H9 (cell line): ENCODE data around the gene ZNF609. TPM values are rescaled to one million over a fixed set of nuclear protein-coding genes. Genes with fewer than 3 reads are reported as not detected.
A peak's percentile ranks its signal among the peaks of the same experiment; 100 is the strongest.

Experiments
- DNase-seq: peaks from one replicate; pipeline ENCODE4 v3.0.0-alpha.2; 2017
- H2AFZ ChIP-seq: one replicate; pipeline ENCODE4 v1.6.1; 2013; ENCODE audit warnings: mild to moderate bottlenecking, low read length, control low read depth, moderate library complexity
- H2AK5ac ChIP-seq: 2 replicates; pipeline ENCODE4 v1.6.1; 2013; ENCODE audit warnings: low read length, control low read depth, mixed read lengths; ENCODE audit not compliant: insufficient read length
- H2BK120ac ChIP-seq: one replicate; pipeline ENCODE4 v1.6.1; 2013; ENCODE audit warnings: low read depth, mild to moderate bottlenecking, low read length, control low read depth, inconsistent platforms; ENCODE audit not compliant: poor library complexity, severe bottlenecking
- H2BK12ac ChIP-seq: 2 replicates; pipeline ENCODE4 v1.6.1; 2013; ENCODE audit warnings: low read length, control low read depth, mixed read lengths, low read depth; ENCODE audit not compliant: insufficient read length
- H2BK15ac ChIP-seq: 2 replicates; pipeline ENCODE4 v1.6.1; 2013; ENCODE audit warnings: low read depth, low read length, control low read depth
- H2BK20ac ChIP-seq: one replicate; pipeline ENCODE4 v1.6.1; 2013; ENCODE audit warnings: low read depth, mild to moderate bottlenecking, low read length, control low read depth, inconsistent platforms; ENCODE audit not compliant: poor library complexity, severe bottlenecking
- H2BK5ac ChIP-seq: 2 replicates; pipeline ENCODE4 v1.6.1; 2013; ENCODE audit warnings: low read length, control low read depth, mixed read lengths; ENCODE audit not compliant: insufficient read length
- H3K14ac ChIP-seq: 2 replicates; pipeline ENCODE4 v1.6.1; 2013; ENCODE audit warnings: low read length, control low read depth; ENCODE audit not compliant: insufficient read depth
- H3K18ac ChIP-seq: 2 replicates; pipeline ENCODE4 v1.6.1; 2013; ENCODE audit warnings: low read depth, mild to moderate bottlenecking, mixed read lengths, low read length, control low read depth; ENCODE audit not compliant: insufficient read length
- H3K23ac ChIP-seq: 2 replicates; pipeline ENCODE4 v1.6.1; 2013; ENCODE audit warnings: low read length, control low read depth, mixed read lengths, low read depth; ENCODE audit not compliant: insufficient read length
- H3K23me2 ChIP-seq: 2 replicates; pipeline ENCODE4 v1.6.1; 2013; ENCODE audit warnings: low read depth, mild to moderate bottlenecking, mixed read lengths, low read length, control low read depth; ENCODE audit not compliant: insufficient read length, poor library complexity, severe bottlenecking
- H3K27ac ChIP-seq: 2 replicates; pipeline ENCODE4 v1.5.1; 2013; ENCODE audit warnings: low read length, control low read depth, mixed read lengths, low read depth; ENCODE audit not compliant: insufficient read length
- H3K27me3 ChIP-seq: 2 replicates; pipeline ENCODE4 v1.6.1; 2013; ENCODE audit warnings: low read length, control low read depth, inconsistent platforms; ENCODE audit not compliant: insufficient read depth
- H3K4ac ChIP-seq: 2 replicates; pipeline ENCODE4 v1.6.1; 2013; ENCODE audit warnings: low read depth, mild to moderate bottlenecking, control low read depth, inconsistent platforms, low read length, moderate library complexity
- H3K4me1 ChIP-seq: 2 replicates; pipeline ENCODE4 v1.6.1; 2013; ENCODE audit warnings: low read length, control low read depth, inconsistent platforms; ENCODE audit not compliant: insufficient read depth
- H3K4me2 ChIP-seq: 2 replicates; pipeline ENCODE4 v1.6.1; 2013; ENCODE audit warnings: low read length, control low read depth, mixed read lengths; ENCODE audit not compliant: insufficient read length, insufficient read depth
- H3K56ac ChIP-seq: 2 replicates; pipeline ENCODE4 v1.6.1; 2013; ENCODE audit warnings: low read depth, mild to moderate bottlenecking, mixed read lengths, low read length, control low read depth; ENCODE audit not compliant: insufficient read length
- H3K79me1 ChIP-seq: 2 replicates; pipeline ENCODE4 v1.6.1; 2013; ENCODE audit warnings: low read depth, mild to moderate bottlenecking, moderate library complexity, low read length, control low read depth, inconsistent platforms; ENCODE audit not compliant: insufficient read depth, poor library complexity, severe bottlenecking
- H3K79me2 ChIP-seq: 2 replicates; pipeline ENCODE4 v1.6.1; 2013; ENCODE audit warnings: low read length, control low read depth, inconsistent platforms; ENCODE audit not compliant: insufficient read depth
- H3K9ac ChIP-seq: 2 replicates; pipeline ENCODE4 v1.6.1; 2013; ENCODE audit warnings: low read length, control low read depth, mixed read lengths; ENCODE audit not compliant: insufficient read length; ENCODE audit errors: extremely low read depth
- H3K9me3 ChIP-seq: one replicate; pipeline ENCODE4 v1.6.1; 2013; ENCODE audit warnings: low read depth, low read length, inconsistent platforms; ENCODE audit not compliant: control insufficient read depth
- H3T11ph ChIP-seq: one replicate; pipeline ENCODE4 v1.6.1; 2013; ENCODE audit warnings: mild to moderate bottlenecking, low read length, control low read depth, inconsistent platforms
- H4K20me1 ChIP-seq: one replicate; pipeline ENCODE4 v1.6.1; 2013; ENCODE audit not compliant: control insufficient read depth, insufficient read length, insufficient read depth
- H4K5ac ChIP-seq: 2 replicates; pipeline ENCODE4 v1.6.1; 2013; ENCODE audit warnings: low read depth, mild to moderate bottlenecking, mixed read lengths, low read length, control low read depth; ENCODE audit not compliant: insufficient read length
- H4K8ac ChIP-seq: replicated peaks from 2 replicates; pipeline ENCODE4 v1.6.1; 2013; ENCODE audit warnings: low read length, control low read depth, mixed read lengths, low read depth; ENCODE audit not compliant: insufficient read length
- H4K91ac ChIP-seq: 2 replicates; pipeline ENCODE4 v1.6.1; 2013; ENCODE audit warnings: low read depth, mild to moderate bottlenecking, moderate library complexity, mixed read lengths, low read length, control low read depth; ENCODE audit not compliant: insufficient read length
- H3K27ac Mint-ChIP-seq, 3 experiments: 2 replicates in 2 of 3; 3 replicates in 1 of 3; pipeline ENCODE4 v1.8.0; 2020 to 2021; ENCODE audit warnings: mixed read lengths in 3 of 3, mild to moderate bottlenecking in 1 of 3, moderate library complexity in 1 of 3
- H3K27me3 Mint-ChIP-seq: 2 replicates; pipeline ENCODE4 v1.8.0; 2021; ENCODE audit warnings: low read depth, mild to moderate bottlenecking, moderate library complexity, mixed read lengths
- H3K36me3 Mint-ChIP-seq, 3 experiments: 2 replicates in 2 of 3; 3 replicates in 1 of 3; pipeline ENCODE4 v1.8.0; 2020 to 2021; ENCODE audit warnings: low read depth in 3 of 3, mixed read lengths in 3 of 3; ENCODE audit not compliant: insufficient read depth in 1 of 3
- H3K4me1 Mint-ChIP-seq, 2 experiments: 2 replicates each; pipeline ENCODE4 v1.8.0; 2020; ENCODE audit warnings: mixed read lengths in 2 of 2
- H3K4me3 Mint-ChIP-seq, 2 experiments: 2 replicates in 1 of 2; 3 replicates in 1 of 2; pipeline ENCODE4 v1.8.0; 2020 to 2021; ENCODE audit warnings: mild to moderate bottlenecking in 2 of 2, mixed read lengths in 2 of 2, moderate library complexity in 1 of 2
- H3K9me3 Mint-ChIP-seq, 2 experiments: 2 replicates in 1 of 2; 3 replicates in 1 of 2; pipeline ENCODE4 v1.8.0; 2020; ENCODE audit warnings: mild to moderate bottlenecking in 2 of 2, mixed read lengths in 2 of 2, moderate library complexity in 1 of 2
- WGBS: extraction: QIAGEN DNeasy Blood & Tissue Kit; methylation state at CpG from one replicate; pipeline ENCODE4 v1.1.7; 2013; ENCODE audit warnings: missing lambda C conversion rate, low lambda C conversion rate, mixed read lengths; ENCODE audit not compliant: insufficient read length; ENCODE audit errors: extremely low coverage; 5-methylcytosine and 5-hydroxymethylcytosine counted together
- total RNA-seq: library from RNA; stranded (reverse); gene quantifications from 2 replicates; pipeline ENCODE4 v1.2.1, GENCODE V29; 2021
- TF ChIP-seq, protein P1 (sequence below): fragments of 200-600 bp; sonication (generic); conservative IDR thresholded peaks from 3 replicates; pipeline ENCODE4 v1.8.0; 2021; ENCODE audit warnings: antibody characterized with exemption, mild to moderate bottlenecking

The ZNF609 gene
- total RNA-seq, 1 experiment from 2014 or later, result 45.3 TPM

- H2BK12ac ChIP-seq, result no peak overlapping the region
- no peak overlapping the region for H3K14ac ChIP-seq
- H4K8ac ChIP-seq, result no peak overlapping the region
- no peak overlapping the region for H3K18ac ChIP-seq
- H2AFZ ChIP-seq, result no peak overlapping the region
- no peaks in the 10 kb centered on the region for H3K23me2 ChIP-seq
- no peaks in the 10 kb centered on the region for H4K20me1 ChIP-seq
- peaks cover 20 to 22% of the 10 kb centered on the region in 2 experiments for H3K4me1 Mint-ChIP-seq
- no peak overlapping the region for H2BK15ac ChIP-seq
- H3T11ph ChIP-seq, result no peak overlapping the region
- no peak overlapping the region for H2BK5ac ChIP-seq
- TF ChIP-seq, protein P1, sequence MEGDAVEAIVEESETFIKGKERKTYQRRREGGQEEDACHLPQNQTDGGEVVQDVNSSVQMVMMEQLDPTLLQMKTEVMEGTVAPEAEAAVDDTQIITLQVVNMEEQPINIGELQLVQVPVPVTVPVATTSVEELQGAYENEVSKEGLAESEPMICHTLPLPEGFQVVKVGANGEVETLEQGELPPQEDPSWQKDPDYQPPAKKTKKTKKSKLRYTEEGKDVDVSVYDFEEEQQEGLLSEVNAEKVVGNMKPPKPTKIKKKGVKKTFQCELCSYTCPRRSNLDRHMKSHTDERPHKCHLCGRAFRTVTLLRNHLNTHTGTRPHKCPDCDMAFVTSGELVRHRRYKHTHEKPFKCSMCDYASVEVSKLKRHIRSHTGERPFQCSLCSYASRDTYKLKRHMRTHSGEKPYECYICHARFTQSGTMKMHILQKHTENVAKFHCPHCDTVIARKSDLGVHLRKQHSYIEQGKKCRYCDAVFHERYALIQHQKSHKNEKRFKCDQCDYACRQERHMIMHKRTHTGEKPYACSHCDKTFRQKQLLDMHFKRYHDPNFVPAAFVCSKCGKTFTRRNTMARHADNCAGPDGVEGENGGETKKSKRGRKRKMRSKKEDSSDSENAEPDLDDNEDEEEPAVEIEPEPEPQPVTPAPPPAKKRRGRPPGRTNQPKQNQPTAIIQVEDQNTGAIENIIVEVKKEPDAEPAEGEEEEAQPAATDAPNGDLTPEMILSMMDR, result no peak
- H3K9me3 ChIP-seq, result no peaks in the 10 kb centered on the region
- H3K9ac ChIP-seq, result no peak overlapping the region
- peak; percentile 71 for DNase-seq
- no peak overlapping the region for H3K56ac ChIP-seq
- H3K27me3 ChIP-seq, result no peaks in the 10 kb centered on the region
- no peak overlapping the region for H2BK20ac ChIP-seq
- H4K5ac ChIP-seq, result no peak overlapping the region
- no peak overlapping the region for H3K4me3 Mint-ChIP-seq
- H3K27ac ChIP-seq, result no peak overlapping the region
- H4K91ac ChIP-seq, result no peak overlapping the region
- H3K23ac ChIP-seq, result no peak overlapping the region
- peak overlapping the region; percentile 54 to 93 (median 76); a peak in 6 of 7 replicates for H3K27ac Mint-ChIP-seq
- H3K36me3 Mint-ChIP-seq, result peaks cover 33 to 76% (median 33%) of the 10 kb centered on the region in 3 experiments
- H2BK120ac ChIP-seq, result no peak overlapping the region
- no peaks in the 10 kb centered on the region; a peak in 1 of 5 replicates for H3K9me3 Mint-ChIP-seq
- H3K27me3 Mint-ChIP-seq, result no peaks in the 10 kb centered on the region; the same call in 1 of the 2 replicates
- no peak overlapping the region for H3K4me2 ChIP-seq
- 0 out of 2 replicates have a peak, but pooled peaks cover 2% of the 10 kb centered on the region for H3K79me2 ChIP-seq
- H3K4ac ChIP-seq, result no peak overlapping the region
- no CpG with 5 or more reads among the region's 9 CpGs for WGBS
- no peak overlapping the region for H2AK5ac ChIP-seq
- no peaks in the 10 kb centered on the region for H3K79me1 ChIP-seq
- peaks cover 7% of the 10 kb centered on the region; the same call in 1 of the 2 replicates for H3K4me1 ChIP-seq
Measured at GRCh38 chr15:64731805-64732151, 271.4 kb downstream of the ZNF609 start.
